ENCODE measurements around the gene ERC2.

ERC2 gene

DNA sequence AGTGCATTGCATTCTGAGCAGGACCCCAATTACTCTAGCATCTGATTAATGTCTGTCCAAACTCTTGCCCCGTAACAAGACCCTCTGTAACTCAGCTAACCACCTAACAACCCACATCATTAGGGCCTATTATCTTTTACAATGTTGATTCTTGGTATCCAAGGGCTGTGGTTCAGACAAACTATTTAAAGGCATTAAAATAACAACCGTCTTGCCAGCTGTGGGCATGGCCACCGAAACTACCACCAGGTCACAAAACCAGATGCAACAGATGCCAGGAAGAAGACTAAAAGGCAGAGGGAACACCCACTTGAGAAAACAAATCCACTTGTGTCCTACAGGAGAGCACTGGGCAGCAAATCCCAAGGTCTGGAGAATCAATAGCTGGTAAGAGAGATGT, 262.9 kb downstream of the ERC2 start:
- Mint-ChIP-seq H3K36me3 (ENCODE audit: low read depth) (no peaks in the 10 kb centered on the region), H3K9me3 (no peaks in the 10 kb centered on the region), H3K4me1 (peaks cover 22% of the 10 kb centered on the region), H3K4me3 (no peak overlapping the region), H3K27me3 (ENCODE audit: low read depth) (peaks cover under 1% of the 10 kb centered on the region), H3K27ac (no peak overlapping the region)
- TF ChIP-seq, protein P1, sequence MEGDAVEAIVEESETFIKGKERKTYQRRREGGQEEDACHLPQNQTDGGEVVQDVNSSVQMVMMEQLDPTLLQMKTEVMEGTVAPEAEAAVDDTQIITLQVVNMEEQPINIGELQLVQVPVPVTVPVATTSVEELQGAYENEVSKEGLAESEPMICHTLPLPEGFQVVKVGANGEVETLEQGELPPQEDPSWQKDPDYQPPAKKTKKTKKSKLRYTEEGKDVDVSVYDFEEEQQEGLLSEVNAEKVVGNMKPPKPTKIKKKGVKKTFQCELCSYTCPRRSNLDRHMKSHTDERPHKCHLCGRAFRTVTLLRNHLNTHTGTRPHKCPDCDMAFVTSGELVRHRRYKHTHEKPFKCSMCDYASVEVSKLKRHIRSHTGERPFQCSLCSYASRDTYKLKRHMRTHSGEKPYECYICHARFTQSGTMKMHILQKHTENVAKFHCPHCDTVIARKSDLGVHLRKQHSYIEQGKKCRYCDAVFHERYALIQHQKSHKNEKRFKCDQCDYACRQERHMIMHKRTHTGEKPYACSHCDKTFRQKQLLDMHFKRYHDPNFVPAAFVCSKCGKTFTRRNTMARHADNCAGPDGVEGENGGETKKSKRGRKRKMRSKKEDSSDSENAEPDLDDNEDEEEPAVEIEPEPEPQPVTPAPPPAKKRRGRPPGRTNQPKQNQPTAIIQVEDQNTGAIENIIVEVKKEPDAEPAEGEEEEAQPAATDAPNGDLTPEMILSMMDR (IDR thresholded peaks at IDR 0.05; ENCODE audit: unreplicated experiment in 3 of 3), result no peak

- TF ChIP-seq, protein P1 (IDR thresholded peaks at IDR 0.05; ENCODE audit: unreplicated experiment in 3 of 3), result no peak
- H3K4me3 Mint-ChIP-seq, result no peak overlapping the region
- peaks cover 3% of the 10 kb centered on the region for H3K4me1 Mint-ChIP-seq
- H3K36me3 Mint-ChIP-seq (ENCODE audit: low read depth), result no peaks in the 10 kb centered on the region
- H3K9me3 Mint-ChIP-seq, result no peaks in the 10 kb centered on the region
- H3K27ac Mint-ChIP-seq, result no peak overlapping the region
- H3K27me3 Mint-ChIP-seq (ENCODE audit: low read depth), result peaks cover 10% of the 10 kb centered on the region
Measured at GRCh38 chr3:56202997-56203396, 265.3 kb downstream of the ERC2 start.

DNA sequence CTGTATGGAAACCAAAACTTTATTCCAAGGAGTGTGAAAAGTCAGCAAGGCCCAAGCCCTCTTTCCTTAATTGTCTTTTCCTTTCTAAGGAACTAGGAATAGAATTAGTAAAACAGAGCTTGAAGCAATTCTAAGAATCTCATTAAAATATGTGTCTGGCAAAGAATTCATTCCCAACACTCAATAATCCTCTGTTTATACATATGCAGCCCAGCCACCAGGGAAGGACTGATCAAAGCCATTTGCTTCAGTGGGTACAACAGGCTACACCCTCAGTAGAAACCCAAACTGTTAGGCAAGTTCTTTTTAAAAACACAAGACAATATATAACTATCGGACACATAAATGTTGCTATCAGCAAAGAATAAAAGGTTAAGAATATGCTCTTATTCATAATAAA, 266.9 kb downstream of the ERC2 start:
- H3K27ac Mint-ChIP-seq, result no peak overlapping the region
- peaks cover 13% of the 10 kb centered on the region for H3K4me1 Mint-ChIP-seq
- no peaks in the 10 kb centered on the region for H3K36me3 Mint-ChIP-seq (ENCODE audit: low read depth)
- no peak overlapping the region for H3K4me3 Mint-ChIP-seq
- TF ChIP-seq, protein P1 (IDR thresholded peaks at IDR 0.05; ENCODE audit: unreplicated experiment in 3 of 3), result no peak
- H3K27me3 Mint-ChIP-seq (ENCODE audit: low read depth), result peaks cover 13% of the 10 kb centered on the region
- H3K9me3 Mint-ChIP-seq, result no peaks in the 10 kb centered on the region

GRCh38 chr3:56200251-56200650, 268.0 kb downstream of the ERC2 start:
- Mint-ChIP-seq H3K36me3 (ENCODE audit: low read depth) (no peaks in the 10 kb centered on the region), H3K27me3 (ENCODE audit: low read depth) (peaks cover 13% of the 10 kb centered on the region), H3K27ac (no peak overlapping the region), H3K4me3 (no peak overlapping the region), H3K4me1 (peaks cover 14% of the 10 kb centered on the region), H3K9me3 (no peaks in the 10 kb centered on the region)
- TF ChIP-seq, protein P1 (IDR thresholded peaks at IDR 0.05; ENCODE audit: unreplicated experiment in 3 of 3), result no peak

DNA sequence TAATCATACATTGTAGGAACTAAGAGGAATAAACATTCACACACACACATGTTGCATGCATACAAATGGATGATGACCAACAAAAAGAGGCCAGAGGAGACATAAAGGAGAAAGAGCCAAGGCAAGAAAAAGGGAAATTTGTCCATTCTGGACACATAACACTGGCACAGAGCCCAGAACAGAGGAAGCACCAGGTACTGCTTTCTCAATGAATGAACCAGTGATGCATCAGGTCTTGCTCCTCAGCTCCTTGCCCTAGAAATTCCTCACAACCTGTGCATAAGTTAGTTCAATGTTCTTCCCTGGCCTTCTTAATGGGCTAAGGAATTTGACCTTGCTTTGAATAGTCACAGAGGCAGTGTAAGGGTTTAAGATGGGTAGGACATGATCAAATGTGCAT, 270.3 kb downstream of the ERC2 start:
- Mint-ChIP-seq H3K36me3 (ENCODE audit: low read depth) (no peaks in the 10 kb centered on the region), H3K27ac (no peak overlapping the region)
- TF ChIP-seq, protein P1 (IDR thresholded peaks at IDR 0.05; ENCODE audit: unreplicated experiment in 3 of 3), result no peak

GRCh38 chr3:56197259-56197965, 270.9 kb downstream of the ERC2 start:
- TF ChIP-seq, protein P1 (IDR thresholded peaks at IDR 0.05; ENCODE audit: unreplicated experiment in 3 of 3), result no peak

More for the DNA sequence above, 270.3 kb downstream of the ERC2 start:
- H3K27me3 Mint-ChIP-seq (ENCODE audit: low read depth), result peaks cover 13% of the 10 kb centered on the region
- peaks cover 14% of the 10 kb centered on the region for H3K4me1 Mint-ChIP-seq
- H3K9me3 Mint-ChIP-seq, result no peaks in the 10 kb centered on the region
- H3K4me3 Mint-ChIP-seq, result no peak overlapping the region

More at GRCh38 chr3:56197259-56197965, 270.9 kb downstream of the ERC2 start:
- Mint-ChIP-seq H3K27me3 (ENCODE audit: low read depth) (peaks cover 13% of the 10 kb centered on the region), H3K4me3 (no peak overlapping the region), H3K4me1 (peaks cover 14% of the 10 kb centered on the region), H3K27ac (no peak overlapping the region), H3K36me3 (ENCODE audit: low read depth) (no peaks in the 10 kb centered on the region), H3K9me3 (no peaks in the 10 kb centered on the region)
